Mesodermal cell (in vitro differentiated cells): ENCODE results near the gene GGA1.

Experiments
- H3K27ac ChIP-seq: 2 replicates; pipeline ENCODE4 v1.7.0; 2013; ENCODE audit warnings: mild to moderate bottlenecking, low read depth, low read length, moderate library complexity; ENCODE audit not compliant: severe bottlenecking
- H3K36me3 ChIP-seq: 2 replicates; pipeline ENCODE4 v1.7.1; 2013; ENCODE audit warnings: mild to moderate bottlenecking, low read length, moderate library complexity; ENCODE audit not compliant: control insufficient read depth, insufficient read depth
- H3K4me1 ChIP-seq: one replicate; pipeline ENCODE4 v1.7.1; 2013; ENCODE audit warnings: mild to moderate bottlenecking, low read length; ENCODE audit not compliant: insufficient read depth, control insufficient read depth, poor library complexity, severe bottlenecking
- H3K4me3 ChIP-seq: 2 replicates; pipeline ENCODE4 v1.7.0; 2013; ENCODE audit warnings: low read length, control low read depth, mild to moderate bottlenecking; ENCODE audit not compliant: insufficient read depth, poor library complexity, severe bottlenecking; ENCODE audit errors: extremely low read depth
- H3K9me3 ChIP-seq: 2 replicates; pipeline ENCODE4 v1.7.1; 2013; ENCODE audit warnings: mild to moderate bottlenecking, low read length, moderate library complexity; ENCODE audit not compliant: control insufficient read depth
- WGBS, 2 experiments: methylation state at CpG; one replicate each; pipeline ENCODE4 v1.1.5; 2013; ENCODE audit warnings: missing lambda C conversion rate in 2 of 2; ENCODE audit not compliant: insufficient coverage in 2 of 2; 5-methylcytosine and 5-hydroxymethylcytosine counted together

The GGA1 gene

DNA sequence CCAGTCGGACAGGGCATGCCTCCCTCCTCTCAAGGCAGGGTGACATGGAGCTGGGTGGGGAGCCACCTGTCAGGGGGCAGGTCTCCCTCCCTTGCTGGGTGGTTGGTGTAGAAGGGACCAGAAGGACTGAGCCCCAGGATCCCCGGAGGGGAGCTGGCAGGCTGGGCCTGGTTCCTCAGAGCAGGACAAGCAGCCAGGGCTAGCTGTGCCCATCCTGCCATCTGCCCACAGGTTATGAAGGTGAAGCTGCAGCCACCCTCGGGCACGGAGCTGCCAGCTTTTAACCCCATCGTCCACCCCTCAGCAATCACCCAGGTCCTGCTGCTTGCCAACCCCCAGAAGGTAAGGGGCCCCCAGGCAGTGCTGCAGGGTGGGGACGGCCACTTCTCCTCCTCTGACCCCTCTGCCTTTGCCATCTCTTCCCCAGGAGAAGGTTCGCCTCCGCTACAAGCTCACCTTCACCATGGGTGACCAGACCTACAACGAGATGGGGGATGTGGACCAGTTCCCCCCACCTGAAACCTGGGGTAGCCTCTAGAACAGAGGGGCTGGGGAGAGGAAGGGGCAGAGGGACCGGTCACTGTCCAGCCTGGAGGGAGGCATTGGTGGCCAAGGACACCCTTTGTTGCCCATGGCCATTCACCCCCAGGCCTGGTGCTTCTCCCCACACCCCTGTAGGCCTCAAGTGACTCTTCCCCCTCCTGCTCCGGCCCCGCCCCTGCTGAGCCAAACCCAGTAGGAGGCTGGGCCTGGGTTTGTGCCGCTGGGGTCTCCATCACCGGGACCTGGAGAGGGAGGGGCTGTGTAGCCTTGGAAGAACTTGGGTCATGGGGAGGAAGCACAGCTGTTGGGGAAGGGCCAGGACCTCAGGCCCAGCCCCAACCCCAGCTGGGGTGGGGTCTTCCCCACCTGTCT is 23.8 kb downstream of the GGA1 start:
- H3K36me3 ChIP-seq, result peaks cover 15% of the 10 kb centered on the region
- H3K9me3 ChIP-seq, result no peaks in the 10 kb centered on the region
- WGBS, 2 experiments, result 90 to 91% methylated on average over 7 to 10 of the region's 14 CpGs
- peaks cover 52% of the 10 kb centered on the region for H3K4me1 ChIP-seq
- peak overlapping the region; percentile 93 for H3K27ac ChIP-seq
- H3K4me3 ChIP-seq, result no peak overlapping the region

DNA sequence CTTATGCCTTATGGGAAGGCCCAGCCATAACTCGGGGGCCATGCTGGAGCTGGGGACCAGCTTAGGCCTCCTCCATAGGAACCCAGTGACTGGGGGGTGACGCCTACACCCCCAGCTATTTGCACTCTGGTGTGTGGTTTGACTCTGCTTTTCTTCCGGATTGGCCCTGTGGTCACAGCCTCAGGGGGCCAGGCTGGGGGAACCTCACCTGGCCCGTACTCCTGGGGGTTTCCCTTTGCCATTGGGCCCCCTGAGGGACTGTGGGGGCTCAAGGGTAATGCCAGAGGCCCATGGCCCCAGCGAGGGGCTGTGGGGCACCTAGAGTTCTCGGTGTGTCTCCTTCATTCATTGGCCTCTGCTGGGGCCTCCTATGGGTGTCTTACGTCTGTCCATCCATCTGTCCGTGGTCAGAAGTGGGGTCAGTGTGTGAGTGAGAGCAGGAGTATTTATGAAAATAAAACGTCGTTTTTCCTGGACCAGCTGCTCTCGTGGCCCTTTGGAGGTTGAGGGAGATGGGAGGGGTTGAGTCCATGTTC is 24.5 kb downstream of the GGA1 start:
- WGBS, 2 experiments, result 82 to 87% methylated on average over 3 to 10 of the region's 11 CpGs
- H3K4me1 ChIP-seq, result peaks cover 51% of the 10 kb centered on the region
- H3K27ac ChIP-seq, result peak overlapping the region; percentile 93
- H3K4me3 ChIP-seq, result no peak overlapping the region
- H3K36me3 ChIP-seq, result peaks cover 15% of the 10 kb centered on the region
- H3K9me3 ChIP-seq, result no peaks in the 10 kb centered on the region

DNA sequence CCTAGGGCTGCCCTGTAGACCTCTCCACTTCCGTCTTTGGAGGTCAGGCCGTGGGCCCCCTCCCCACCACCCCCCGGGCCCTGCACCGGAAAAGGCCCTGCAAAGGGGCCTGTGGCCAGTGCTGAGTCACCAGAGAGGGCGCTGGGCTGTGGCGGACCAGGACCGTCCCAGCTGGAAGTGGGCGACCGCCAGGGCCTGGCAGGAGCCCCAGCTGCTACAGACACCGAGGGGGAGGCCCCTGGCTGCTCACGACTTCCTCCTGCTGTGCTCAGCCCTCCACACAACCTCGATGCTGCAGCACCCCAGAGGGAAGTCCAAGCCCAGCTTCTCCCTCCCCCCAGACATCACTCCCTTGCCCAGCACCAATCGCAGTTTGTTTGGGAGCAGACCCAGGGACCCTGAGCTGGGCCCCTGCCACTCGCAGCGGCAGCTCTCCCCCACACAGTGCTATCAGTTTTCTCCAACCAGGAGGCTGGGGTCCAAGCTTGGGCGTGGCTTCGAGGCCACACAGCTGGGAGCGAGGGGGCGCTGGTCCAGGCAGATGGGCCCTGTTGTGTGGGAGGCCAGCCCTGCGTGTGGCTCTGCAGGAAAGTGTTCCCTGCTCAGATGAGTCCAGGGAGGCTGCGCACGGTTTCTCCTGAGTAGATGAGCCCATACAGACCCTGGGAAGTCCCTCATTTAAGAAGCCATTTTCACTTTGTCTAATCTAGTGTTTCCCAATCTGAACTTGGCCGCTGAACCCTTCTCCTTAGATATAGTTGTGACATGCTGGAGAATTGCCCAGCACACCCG is 25.2 kb downstream of the GGA1 start:
- peaks cover 15% of the 10 kb centered on the region for H3K36me3 ChIP-seq
- no peak overlapping the region for H3K4me3 ChIP-seq
- peaks cover 55% of the 10 kb centered on the region for H3K4me1 ChIP-seq
- peak overlapping the region; percentile 93 for H3K27ac ChIP-seq
- H3K9me3 ChIP-seq, result no peaks in the 10 kb centered on the region
- 13 to 19% methylated on average over 19 of the region's 24 CpGs for WGBS, 2 experiments

DNA sequence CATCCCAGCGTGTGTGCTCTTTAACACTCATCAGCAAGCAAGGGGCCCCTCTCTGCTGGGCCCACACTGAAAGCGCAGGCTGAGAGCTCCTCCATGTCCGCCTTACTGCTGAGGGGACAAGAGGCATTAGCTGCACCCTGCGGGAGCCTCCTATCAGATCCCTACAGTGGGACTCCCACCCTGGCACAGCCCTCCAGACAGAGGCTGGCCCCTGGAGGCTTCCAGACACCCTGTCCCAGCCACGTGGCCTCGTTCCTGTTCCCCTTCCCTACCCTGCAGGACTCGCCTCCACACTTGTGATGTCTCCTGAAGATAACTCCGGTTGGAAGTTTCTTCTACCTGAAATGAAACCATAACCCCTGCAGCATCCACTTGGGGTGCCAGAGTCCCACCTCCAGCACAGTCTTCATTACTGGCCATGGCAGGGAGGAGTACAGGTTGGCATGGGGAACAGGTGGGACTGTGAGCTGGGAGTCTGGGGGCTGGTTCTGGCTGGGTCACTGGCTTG is 25.8 kb downstream of the GGA1 start:
- no peaks in the 10 kb centered on the region for H3K9me3 ChIP-seq
- H3K4me1 ChIP-seq, result peaks cover 58% of the 10 kb centered on the region
- peak overlapping the region; percentile 93 for H3K27ac ChIP-seq

DNA sequence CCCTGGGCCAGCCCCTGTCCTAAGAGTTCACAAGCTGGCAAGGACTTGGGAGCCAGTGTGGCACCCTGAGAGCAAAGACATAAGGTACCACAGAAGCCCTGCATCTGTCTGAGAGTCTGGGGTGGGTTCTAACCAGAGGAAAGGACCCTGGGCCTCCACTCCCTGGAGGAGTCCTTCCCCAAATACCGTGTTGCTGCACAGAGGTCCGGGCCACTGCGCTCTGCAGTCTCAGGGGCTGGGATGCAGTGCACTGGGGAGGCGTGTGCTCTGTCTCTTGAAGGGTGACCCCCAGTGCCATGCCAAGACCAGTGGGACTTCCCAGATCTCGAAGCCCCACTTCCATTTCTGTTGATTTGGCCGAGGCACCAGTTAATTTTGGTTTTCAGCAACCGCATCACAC is 26.5 kb downstream of the GGA1 start:
- Histone ChIP-seq H3K27ac (peak overlapping the region; percentile 93), H3K4me1 (peaks cover 58% of the 10 kb centered on the region), H3K4me3 (no peak overlapping the region), H3K36me3 (peaks cover 8% of the 10 kb centered on the region), H3K9me3 (no peaks in the 10 kb centered on the region)
- WGBS, 2 experiments, result 94 to 95% methylated on average over 7 of the region's 7 CpGs

More for the DNA sequence above, 25.8 kb downstream of the GGA1 start:
- WGBS, 2 experiments, result 72 to 79% methylated on average over 7 to 8 of the region's 8 CpGs
- no peak overlapping the region for H3K4me3 ChIP-seq
- H3K36me3 ChIP-seq, result peaks cover 14% of the 10 kb centered on the region

DNA sequence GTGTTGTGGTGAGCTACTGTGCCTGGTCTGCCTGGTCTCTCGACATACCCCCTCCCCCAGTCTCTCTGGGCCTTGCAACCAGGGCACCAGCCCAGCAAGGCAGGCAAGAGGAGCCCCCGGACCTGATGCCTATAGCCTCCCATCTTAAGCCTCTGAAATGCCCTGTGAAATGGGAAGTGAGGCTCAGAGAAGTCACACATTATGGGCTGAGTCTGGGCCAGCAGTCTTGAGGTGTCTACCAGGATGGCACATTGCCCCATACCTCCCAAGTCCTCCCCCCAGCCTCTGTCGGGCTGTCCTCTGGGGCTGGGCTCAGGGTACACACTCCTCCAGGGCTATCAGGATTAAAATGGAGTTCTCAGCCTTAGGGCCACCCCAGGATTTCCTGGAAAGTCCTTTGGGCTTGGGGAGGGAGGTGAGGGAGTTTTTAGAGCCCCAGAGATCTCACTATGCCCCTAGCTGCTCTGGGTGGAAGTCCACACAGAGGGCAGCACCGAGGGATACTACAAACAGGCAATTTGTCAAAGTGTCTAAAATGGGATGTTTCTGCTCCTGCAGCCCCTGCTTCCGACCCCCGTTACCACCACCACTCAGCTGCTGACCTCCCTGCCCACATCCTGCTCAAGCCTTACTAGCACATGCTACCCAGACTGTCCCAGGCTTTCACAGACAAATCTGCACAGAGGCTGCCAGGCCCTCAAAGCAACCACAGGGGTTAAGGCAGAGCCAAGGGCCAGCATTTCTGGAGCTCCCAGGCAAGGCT is 27.7 kb downstream of the GGA1 start:
- 48 to 68% methylated on average over 4 of the region's 6 CpGs for WGBS, 2 experiments
- Histone ChIP-seq H3K4me3 (no peak overlapping the region), H3K9me3 (no peaks in the 10 kb centered on the region), H3K36me3 (no peaks in the 10 kb centered on the region), H3K4me1 (peaks cover 66% of the 10 kb centered on the region), H3K27ac (peak overlapping the region; percentile 49)

DNA sequence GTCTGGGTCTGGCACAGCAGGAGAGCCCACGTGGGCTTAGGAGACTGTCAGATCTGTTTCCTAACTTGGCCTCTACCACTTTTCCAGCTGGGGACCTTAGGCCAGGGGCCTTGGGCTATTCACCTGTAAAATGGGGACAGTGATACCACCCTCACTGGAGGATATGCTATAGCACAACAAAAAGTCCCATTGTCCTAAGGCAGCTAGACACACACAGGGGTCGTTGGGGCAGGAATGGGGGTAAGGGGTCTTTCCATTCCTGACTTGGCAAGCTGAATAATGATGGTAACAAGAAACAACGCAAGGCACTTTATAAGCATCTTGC is 28.3 kb downstream of the GGA1 start:
- peaks cover 66% of the 10 kb centered on the region for H3K4me1 ChIP-seq
- H3K9me3 ChIP-seq, result no peaks in the 10 kb centered on the region
- no peak overlapping the region for H3K27ac ChIP-seq
- no peak overlapping the region for H3K4me3 ChIP-seq
- 0 to 46% methylated on average over 1 to 3 of the region's 3 CpGs for WGBS, 2 experiments
- peaks cover 4% of the 10 kb centered on the region for H3K36me3 ChIP-seq

DNA sequence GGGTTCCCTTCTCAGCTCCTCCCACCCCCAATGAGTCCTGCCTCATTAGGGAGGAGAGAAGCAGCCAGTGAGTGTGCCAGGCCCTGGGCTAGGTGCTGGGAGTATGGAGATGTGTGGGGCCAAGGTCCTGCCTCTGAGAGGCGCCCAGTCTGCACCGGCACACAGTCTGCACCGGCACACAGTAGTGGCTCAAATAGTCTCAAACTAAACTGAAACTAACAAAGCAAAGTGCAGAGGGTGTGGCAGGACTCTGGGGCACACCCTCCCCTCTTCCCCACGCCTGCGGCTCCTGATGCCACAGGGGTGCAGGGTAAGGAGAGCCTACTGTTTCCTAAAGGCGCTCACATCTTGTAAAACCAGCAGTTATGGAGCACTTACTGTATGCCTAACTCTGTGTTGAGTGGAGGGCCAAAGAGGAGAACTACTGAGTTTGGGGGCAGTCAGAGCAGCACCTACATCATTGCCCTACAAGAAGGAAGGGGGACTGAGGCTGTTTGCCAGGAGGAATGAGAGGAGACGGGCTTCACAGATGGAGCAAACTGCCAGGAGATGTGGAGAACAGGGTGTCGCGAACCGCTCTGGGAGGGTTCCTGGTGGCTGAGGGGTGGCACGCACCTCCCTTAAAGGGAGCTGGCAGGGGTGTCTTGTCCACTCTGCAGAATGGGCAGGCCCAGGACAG is 29.9 kb downstream of the GGA1 start:
- H3K4me1 ChIP-seq, result peaks cover 52% of the 10 kb centered on the region
- H3K27ac ChIP-seq, result no peak overlapping the region
- peaks cover 19% of the 10 kb centered on the region for H3K36me3 ChIP-seq
- peak overlapping the region; percentile 77 for H3K4me3 ChIP-seq
- 69 to 90% methylated on average over 5 to 11 of the region's 11 CpGs for WGBS, 2 experiments
- no peaks in the 10 kb centered on the region for H3K9me3 ChIP-seq

DNA sequence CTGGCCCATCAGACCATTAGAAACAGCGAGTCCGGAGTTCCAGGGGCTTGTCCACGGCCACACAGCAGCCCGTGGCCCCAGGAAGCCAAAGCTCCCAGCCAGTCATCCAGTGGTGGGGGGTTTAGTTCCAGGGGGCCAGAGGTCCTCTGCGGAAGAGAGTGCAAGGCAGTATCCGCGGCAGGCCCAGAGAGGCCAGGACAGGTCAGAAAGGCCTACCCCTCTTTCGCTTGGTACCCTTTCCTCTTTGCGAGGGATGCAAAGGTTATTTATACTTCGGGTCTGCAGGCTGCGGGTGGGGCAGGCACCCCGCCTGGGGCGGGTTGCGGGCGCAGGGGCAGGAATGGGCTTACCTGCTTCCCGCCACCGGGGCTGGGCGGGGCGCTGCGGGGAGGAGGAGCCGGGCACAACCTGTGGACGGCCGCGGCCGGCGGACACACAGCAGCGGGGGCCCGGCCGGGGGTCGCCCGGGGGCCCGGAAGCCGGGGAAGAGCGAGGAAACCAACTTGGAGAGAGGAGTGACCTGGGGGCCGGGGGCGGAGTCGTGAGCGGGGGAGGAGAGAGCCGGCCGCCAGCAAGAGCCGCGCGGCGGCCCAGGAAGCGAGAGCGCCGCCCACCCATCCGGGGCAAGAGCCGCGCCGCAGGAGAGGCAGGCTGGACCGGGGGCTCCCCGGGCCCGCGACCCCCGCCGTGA is 30.6 kb downstream of the GGA1 start, which contains the start of gene SH3BP1:
Gene SH3BP1 (plus strand): TSS at position 600 of the 691 bp plus-strand sequence. CDS start 119 bp downstream, outside the sequence.
- Histone ChIP-seq H3K9me3 (no peaks in the 10 kb centered on the region), H3K36me3 (peaks cover 26% of the 10 kb centered on the region), H3K27ac (peak within 1 kb of the TSS; percentile 41), H3K4me3 (peak within 1 kb of the TSS; percentile 77), H3K4me1 (peaks cover 45% of the 10 kb centered on the region)
- WGBS, 2 experiments, result 7 to 8% methylated on average over 44 to 50 of the region's 57 CpGs
